Measurements from ENCODE around the gene LHX3.

- TF ChIP-seq EZH2phosphoT487 (IDR thresholded peaks at IDR 0.05; ENCODE audit: low read depth), result no peak
- TF ChIP-seq CTCF (IDR thresholded peaks at IDR 0.05; ENCODE audit: low read depth, low read length), result no peak
These were observed 6.3 kb downstream of the LHX3 start for GRCh38 chr9:136198605-136199083.

All from OCI-LY3 (cell line).